IPS DF 6.9 (cell line): ENCODE measurements around the gene SPINK14.

Experiments used
- DNase-seq: peaks from one replicate; pipeline ENCODE4 v3.0.0-alpha.2; 2013; ENCODE audit warnings: low read depth, low spot score
- H3K27ac ChIP-seq: one replicate; pipeline ENCODE4 v1.5.1; 2013; ENCODE audit warnings: low read length, control low read depth
- H3K27me3 ChIP-seq: 2 replicates; pipeline ENCODE4 v1.6.1; 2013; ENCODE audit warnings: mild to moderate bottlenecking, low read length; ENCODE audit not compliant: control insufficient read depth, insufficient read depth
- H3K36me3 ChIP-seq: 2 replicates; pipeline ENCODE4 v1.6.1; 2013; ENCODE audit warnings: low read length; ENCODE audit not compliant: control insufficient read depth, insufficient read depth
- H3K4me1 ChIP-seq: 2 replicates; pipeline ENCODE4 v1.6.1; 2013; ENCODE audit warnings: low read length; ENCODE audit not compliant: control insufficient read depth, insufficient read depth
- H3K4me3 ChIP-seq: 2 replicates; pipeline ENCODE4 v1.5.1; 2013; ENCODE audit warnings: mild to moderate bottlenecking, low read length
- H3K9me3 ChIP-seq: 2 replicates; pipeline ENCODE4 v1.6.1; 2013; ENCODE audit warnings: low read length, inconsistent platforms; ENCODE audit not compliant: control insufficient read depth, insufficient read depth
- WGBS: extraction: QIAGEN DNeasy Blood & Tissue Kit; methylation state at CpG from one replicate; pipeline ENCODE4 v1.1.7; 2013; ENCODE audit warnings: mixed read lengths, missing lambda C conversion rate; ENCODE audit not compliant: insufficient read length, insufficient coverage; 5-methylcytosine and 5-hydroxymethylcytosine counted together

The SPINK14 gene

DNA sequence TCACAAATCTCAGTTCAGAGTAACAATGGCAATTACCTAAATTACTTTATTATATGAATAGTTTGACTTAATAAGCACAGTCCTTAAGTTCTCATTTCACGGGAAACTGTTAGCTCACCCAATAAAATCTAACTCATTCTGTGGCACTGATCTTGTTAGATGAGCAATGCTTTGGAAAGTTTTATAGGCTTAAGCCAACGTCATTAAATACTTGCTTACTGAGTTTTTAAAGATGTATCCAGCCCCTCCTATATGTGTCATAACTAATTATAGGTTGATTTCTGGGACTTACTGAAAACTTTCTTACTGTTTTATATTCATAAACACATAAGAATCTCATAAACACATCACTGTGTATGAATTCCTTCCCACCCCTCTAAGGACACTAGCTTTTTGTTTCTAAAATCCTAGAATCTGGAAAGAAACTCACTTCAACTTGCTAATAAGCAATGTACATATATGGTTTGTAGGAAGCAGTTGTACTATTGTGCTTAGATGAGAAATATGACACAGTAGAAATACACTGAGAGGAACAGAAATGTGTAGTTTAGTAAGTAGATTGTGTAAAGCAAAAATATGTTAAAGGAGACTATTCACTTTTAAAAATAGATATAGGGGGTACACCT is 55.9 kb downstream of the SPINK14 start:
- no peaks in the 10 kb centered on the region for H3K27me3 ChIP-seq
- no peaks in the 10 kb centered on the region for H3K9me3 ChIP-seq
- H3K4me3 ChIP-seq, result no peak overlapping the region
- H3K27ac ChIP-seq, result no peak overlapping the region
- no peaks in the 10 kb centered on the region for H3K4me1 ChIP-seq
- DNase-seq, result no peak
- no peaks in the 10 kb centered on the region for H3K36me3 ChIP-seq
- no CpG with 5 or more reads among the region's 2 CpGs for WGBS
